Activated CD8-positive, alpha-beta memory T cell treated with anti-CD3 and anti-CD28 coated beads, Interleukin-2, amount 10 ng/mL, durations not matched to agents 7 days and 5 days (primary cell): ENCODE data around the gene MAP3K14. TPM values are rescaled to one million over a fixed set of nuclear protein-coding genes. Genes with fewer than 3 reads are reported as not detected.
A peak's percentile ranks its signal among the peaks of the same experiment; 100 is the strongest.

Source experiments
- ATAC-seq: fragments of 150-1000 bp; cut with Tn5 transposase; one replicate; pipeline ENCODE4 v1.10.0; 2021; ENCODE audit warnings: moderate library complexity
- CTCF ChIA-PET: fragments of 350-600 bp; sonication (Branson Sonifier 250); formaldehyde crosslinking; loops from one replicate; lab custom pipeline; 2021; ENCODE audit warnings: antibody characterized with exemption; lab: Charles Lee
- DNase-seq: peaks from one replicate; pipeline ENCODE4 v3.0.0-alpha.2; 2020
- H3K27ac Mint-ChIP-seq: one replicate; pipeline ENCODE4 v1.8.0; 2021; ENCODE audit warnings: mild to moderate bottlenecking, mixed read lengths
- H3K27me3 Mint-ChIP-seq: one replicate; pipeline ENCODE4 v1.8.0; 2021; ENCODE audit warnings: mixed read lengths
- H3K36me3 Mint-ChIP-seq: one replicate; pipeline ENCODE4 v1.8.0; 2021; ENCODE audit warnings: mild to moderate bottlenecking, mixed read lengths
- H3K4me1 Mint-ChIP-seq: one replicate; pipeline ENCODE4 v1.8.0; 2021; ENCODE audit warnings: mixed read lengths
- H3K4me3 Mint-ChIP-seq: one replicate; pipeline ENCODE4 v1.8.0; 2021; ENCODE audit warnings: mild to moderate bottlenecking, moderate library complexity, mixed read lengths
- H3K9me3 Mint-ChIP-seq: one replicate; pipeline ENCODE4 v1.8.0; 2022; ENCODE audit warnings: low read depth, mixed read lengths
- total RNA-seq, 2 experiments: library from RNA; stranded (reverse); gene quantifications; one replicate each; pipeline ENCODE4 v1.2.3, GENCODE V29; 2021

The MAP3K14 gene
- total RNA-seq, 2 experiments from 2014 or later = 39.3 to 43.0 TPM

DNA sequence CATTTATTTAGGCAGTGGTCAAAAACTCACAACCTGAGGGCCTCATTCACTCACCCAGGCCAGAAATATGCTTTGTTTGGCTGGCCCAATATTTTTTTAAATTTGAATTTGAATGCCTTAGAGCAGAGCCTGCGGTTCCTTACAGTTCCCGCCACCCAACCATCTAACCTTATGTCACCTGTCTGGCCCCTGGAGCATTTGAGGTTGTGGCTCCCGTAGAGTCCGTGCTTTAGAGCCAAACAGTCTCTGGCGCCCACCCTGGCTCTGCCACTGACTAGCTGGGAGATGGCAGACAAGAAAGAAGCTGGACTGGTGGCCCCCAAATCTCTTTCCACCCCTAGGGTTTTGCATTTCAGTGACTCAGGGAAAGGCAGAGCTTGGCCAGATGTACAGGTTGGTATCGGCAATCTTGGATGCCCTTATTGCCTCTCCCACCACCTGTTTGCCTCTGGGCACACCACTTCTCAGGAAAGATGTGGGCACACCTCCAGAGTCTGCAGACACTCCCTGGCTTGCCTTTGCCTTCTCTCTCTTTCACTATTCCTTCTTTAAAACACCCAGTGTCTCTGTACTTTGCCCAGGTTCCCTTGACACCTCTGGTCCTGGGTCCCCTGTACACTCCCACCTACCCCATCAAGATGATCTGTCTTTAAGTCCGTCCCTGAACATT is 1.9 kb upstream of the MAP3K14 start:
- H3K4me1 Mint-ChIP-seq = peaks cover 54% of the 10 kb centered on the region
- peak overlapping the region; percentile 24 for H3K27ac Mint-ChIP-seq
- ATAC-seq (no peak), DNase-seq (no peak)
- H3K9me3 Mint-ChIP-seq = no peaks in the 10 kb centered on the region
- H3K36me3 Mint-ChIP-seq = peaks cover 20% of the 10 kb centered on the region
- no peaks in the 10 kb centered on the region for H3K27me3 Mint-ChIP-seq
- CTCF ChIA-PET = interaction anchor here (1.0 to 17.0 kb wide), 6 partner anchors 11 to 71 kb away, joined by 3 to 144 read pairs (median 14); no protein-coding TSS in a partner anchor
- H3K4me3 Mint-ChIP-seq = no peak overlapping the region

DNA sequence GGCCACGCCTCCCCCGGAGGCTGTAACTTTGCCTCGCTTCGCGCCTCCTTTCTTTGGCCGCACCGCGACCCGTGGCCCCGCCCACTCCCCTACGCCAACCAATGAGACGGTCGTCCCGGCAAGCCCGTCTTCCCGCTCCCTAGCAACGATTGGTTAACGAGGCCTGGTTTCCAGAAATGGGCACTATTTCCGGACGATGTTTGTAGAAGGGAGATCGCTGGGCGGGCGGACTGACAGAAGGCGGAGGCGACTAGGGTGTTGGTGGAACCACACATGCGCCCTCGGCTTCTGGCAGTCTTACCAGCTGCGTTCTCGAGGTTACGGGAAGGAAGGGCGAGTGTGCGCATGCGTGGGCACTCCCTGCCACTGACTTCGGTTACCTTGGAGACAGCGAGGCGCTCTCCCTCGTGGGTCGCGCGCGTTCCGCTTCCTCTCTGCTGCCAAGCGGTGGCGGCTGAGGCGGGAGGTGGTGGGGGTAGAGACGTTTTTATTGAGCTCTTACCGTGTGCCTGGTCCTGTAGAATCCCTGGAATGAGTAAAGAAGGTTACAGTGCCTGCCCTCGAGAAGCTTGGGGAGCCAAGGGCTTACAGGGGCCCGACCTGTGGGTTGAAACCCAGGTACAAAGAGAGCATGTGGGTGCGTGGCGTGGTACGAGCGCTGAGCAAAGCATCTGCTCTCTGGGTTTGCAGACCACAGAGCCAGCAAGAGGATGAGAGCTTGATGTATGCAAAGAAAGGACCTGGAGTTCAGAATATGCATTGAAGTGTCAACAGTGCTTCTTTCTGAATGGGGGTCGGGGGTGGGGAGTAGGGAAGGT is 500 bp upstream of the MAP3K14 start:
- H3K36me3 Mint-ChIP-seq = peaks cover 25% of the 10 kb centered on the region
- DNase-seq = peak; percentile 100
- H3K9me3 Mint-ChIP-seq = no peaks in the 10 kb centered on the region
- peak; percentile 84 for ATAC-seq
- H3K4me3 Mint-ChIP-seq = peak overlapping the region; percentile 81
- H3K4me1 Mint-ChIP-seq = peaks cover 66% of the 10 kb centered on the region
- no peaks in the 10 kb centered on the region for H3K27me3 Mint-ChIP-seq
- H3K27ac Mint-ChIP-seq = peak overlapping the region; percentile 85
- CTCF ChIA-PET = interaction anchor here (0.6 to 17.0 kb wide), 24 partner anchors 10 to 256 kb away, joined by 3 to 144 read pairs (median 4); partner anchors contain the start of genes ACBD4 and FMNL1

DNA sequence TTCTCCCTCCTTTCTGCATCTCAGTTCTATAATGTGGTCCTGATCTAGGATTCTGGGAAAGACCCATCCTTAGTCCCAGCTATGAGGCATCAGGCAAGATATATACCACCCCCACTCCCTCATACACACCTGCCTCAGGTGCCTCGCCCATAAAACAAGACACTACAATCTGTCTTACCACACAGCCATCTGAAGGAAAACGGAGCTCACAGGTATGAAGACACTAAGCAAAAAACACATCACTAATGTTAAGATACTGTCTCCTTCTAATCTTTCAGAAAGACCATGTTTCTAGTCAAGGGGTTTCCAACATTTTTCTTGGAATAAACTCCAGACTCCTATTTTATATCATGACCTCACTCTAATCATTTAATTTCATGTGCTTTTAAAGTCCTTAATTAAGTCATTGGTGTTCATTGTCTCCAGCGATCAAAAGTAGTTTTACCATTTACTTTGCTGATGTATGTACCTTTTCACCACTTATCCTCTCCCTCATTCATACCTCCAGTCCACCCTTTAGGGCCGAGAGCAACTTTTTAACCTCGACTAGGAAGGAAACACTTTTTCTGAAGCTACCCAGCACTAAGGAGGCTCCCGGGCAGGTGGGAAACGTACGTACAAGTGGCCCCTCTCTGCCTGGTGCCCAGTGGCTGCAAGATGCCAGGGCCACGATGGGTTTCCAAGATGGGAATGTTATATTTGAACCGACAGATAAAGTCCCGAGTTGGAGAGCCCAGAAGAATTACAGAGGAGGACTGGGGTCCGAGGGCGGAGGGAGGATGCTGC is 979 bp downstream of the MAP3K14 start:
- ATAC-seq (no peak), DNase-seq (no peak)
- Mint-ChIP-seq H3K9me3 (no peaks in the 10 kb centered on the region), H3K4me3 (peak overlapping the region; percentile 97), H3K27ac (peak overlapping the region; percentile 90), H3K36me3 (peaks cover 37% of the 10 kb centered on the region), H3K27me3 (no peaks in the 10 kb centered on the region), H3K4me1 (peaks cover 66% of the 10 kb centered on the region)
- CTCF ChIA-PET = interaction anchor here (0.8 to 17.0 kb wide), 18 partner anchors 10 to 180 kb away, joined by 3 to 144 read pairs (median 6); partner anchors contain the start of genes ACBD4 and FMNL1

DNA sequence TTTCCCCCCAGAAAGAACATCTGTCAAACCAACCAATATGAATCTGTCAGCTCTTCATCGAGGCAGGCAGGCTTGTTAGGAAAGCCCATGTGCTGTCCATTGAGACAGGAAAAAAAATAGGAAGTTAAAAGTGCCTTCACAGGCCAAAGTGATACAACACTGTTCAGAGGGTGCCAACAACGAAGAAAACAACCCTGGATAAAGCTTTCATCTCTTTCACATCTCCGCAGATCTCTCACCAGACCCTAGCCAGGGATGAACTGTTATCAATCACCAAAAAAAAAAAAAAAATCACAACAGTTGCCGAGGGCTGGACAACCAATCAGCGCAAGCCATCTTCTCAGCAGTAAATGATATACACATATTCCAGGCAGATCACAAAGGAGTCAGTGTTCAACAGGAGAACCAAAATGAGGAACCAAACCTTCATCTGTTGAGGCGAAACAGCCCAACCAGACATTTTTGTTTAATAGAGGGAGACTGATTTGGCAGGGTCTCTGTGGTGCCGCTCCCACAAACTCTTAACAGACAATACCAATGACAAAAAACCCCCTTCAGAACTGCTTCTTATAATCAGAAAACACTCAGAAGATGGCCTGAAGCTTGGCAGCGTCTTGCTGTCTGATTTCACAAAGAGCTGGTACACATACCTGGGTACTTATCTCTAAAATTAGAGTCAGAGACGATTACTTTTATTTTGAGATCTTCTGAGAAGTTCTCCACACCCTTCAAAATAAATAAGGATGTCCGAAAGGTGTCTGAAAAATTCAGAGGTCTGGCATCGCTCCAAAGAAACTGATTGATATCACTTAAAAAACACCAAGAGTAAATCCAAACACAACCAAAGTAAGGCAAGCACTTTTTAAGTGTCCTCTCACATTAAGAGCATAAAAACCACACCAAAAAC is 1.8 kb downstream of the MAP3K14 start:
- peaks cover 44% of the 10 kb centered on the region for H3K36me3 Mint-ChIP-seq
- ATAC-seq = no peak
- peak overlapping the region; percentile 90 for H3K27ac Mint-ChIP-seq
- no peaks in the 10 kb centered on the region for H3K9me3 Mint-ChIP-seq
- peaks cover 68% of the 10 kb centered on the region for H3K4me1 Mint-ChIP-seq
- CTCF ChIA-PET = interaction anchor here (0.7 to 17.0 kb wide), 17 partner anchors 9 to 165 kb away, joined by 3 to 144 read pairs (median 5); partner anchors contain the start of gene HEXIM2
- no peak for DNase-seq
- no peaks in the 10 kb centered on the region for H3K27me3 Mint-ChIP-seq
- H3K4me3 Mint-ChIP-seq = peak overlapping the region; percentile 97

- DNase-seq (no peak), ATAC-seq (no peak)
- Mint-ChIP-seq H3K4me1 (peaks cover 67% of the 10 kb centered on the region), H3K9me3 (no peaks in the 10 kb centered on the region), H3K4me3 (peak overlapping the region; percentile 97), H3K36me3 (peaks cover 51% of the 10 kb centered on the region), H3K27ac (peak overlapping the region; percentile 90), H3K27me3 (no peaks in the 10 kb centered on the region)
- CTCF ChIA-PET = interaction anchor here (0.7 to 17.0 kb wide), 12 partner anchors 10 to 179 kb away, joined by 3 to 144 read pairs (median 4); partner anchors contain the start of genes ACBD4 and HEXIM2
Measured at GRCh38 chr17:45313996-45314740, 2.7 kb downstream of the MAP3K14 start.

DNA sequence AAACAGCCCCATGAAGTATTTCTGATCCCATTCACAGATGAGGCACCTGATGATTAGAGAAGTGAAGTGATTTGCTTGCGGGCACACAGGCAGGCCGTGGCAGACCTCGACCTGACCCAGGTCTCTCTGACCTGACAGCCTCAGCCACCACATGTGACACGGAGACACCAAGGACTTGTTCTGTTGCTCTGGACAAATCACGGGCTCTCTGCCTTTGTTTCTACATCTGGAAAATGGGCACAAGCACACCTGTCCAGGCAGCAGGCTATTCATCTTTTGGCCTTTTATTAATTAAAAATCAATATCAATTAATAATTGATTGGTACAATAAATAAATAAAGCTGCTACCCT is 3.4 kb downstream of the MAP3K14 start:
- DNase-seq (no peak), ATAC-seq (no peak)
- CTCF ChIA-PET = interaction anchor here (0.7 to 17.0 kb wide), 11 partner anchors 10 to 178 kb away, joined by 3 to 144 read pairs (median 5); partner anchors contain the start of genes ACBD4, HEXIM1 and HEXIM2

DNA sequence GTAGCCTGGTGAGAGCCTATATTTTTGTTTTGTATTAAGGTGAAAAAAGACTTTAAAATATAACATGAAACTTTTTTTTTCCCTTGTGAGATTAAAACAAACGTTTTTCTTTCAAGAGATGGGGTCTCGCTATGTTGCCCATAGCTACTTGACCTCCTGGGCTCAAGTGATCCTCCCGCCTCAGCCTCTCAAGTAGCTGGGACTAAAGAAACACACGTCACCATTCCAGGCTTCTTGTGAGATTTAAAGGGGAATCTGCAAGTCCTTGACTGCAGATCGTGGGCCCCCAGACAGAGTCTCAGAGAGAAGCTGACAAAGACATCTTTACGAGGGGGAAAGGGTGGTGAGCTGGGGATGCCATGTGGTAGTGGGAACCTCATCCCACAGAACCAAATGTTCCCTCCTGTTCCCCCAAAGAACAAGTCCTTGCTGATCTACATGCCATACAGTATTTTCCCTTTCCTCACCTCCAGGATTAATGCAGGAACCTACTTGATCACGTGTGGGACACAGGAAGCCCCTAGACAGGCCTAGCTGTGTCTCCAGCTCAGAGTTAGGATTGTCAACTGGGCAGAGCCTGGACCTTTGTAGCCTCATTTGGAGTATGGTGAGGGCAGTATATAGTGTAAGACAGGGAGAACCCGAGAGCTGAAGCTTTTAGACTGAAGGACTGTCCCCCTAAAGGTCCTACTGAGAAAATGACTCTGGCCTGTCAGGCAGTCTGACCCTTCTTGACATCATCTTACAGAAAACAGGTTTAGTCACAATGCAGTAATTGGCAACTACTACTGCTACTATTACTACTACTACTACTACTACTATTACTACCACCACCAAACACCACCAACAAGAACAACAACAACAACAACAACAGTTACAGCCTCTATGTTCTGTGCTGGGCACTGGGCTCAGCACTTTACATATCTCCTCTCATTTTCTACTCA is 4.1 kb downstream of the MAP3K14 start:
- DNase-seq (no peak), ATAC-seq (no peak)
- Mint-ChIP-seq H3K27ac (peak overlapping the region; percentile 90), H3K36me3 (peaks cover 56% of the 10 kb centered on the region), H3K9me3 (no peaks in the 10 kb centered on the region), H3K27me3 (no peaks in the 10 kb centered on the region), H3K4me1 (peaks cover 69% of the 10 kb centered on the region), H3K4me3 (peak overlapping the region; percentile 97)
- CTCF ChIA-PET = interaction anchor here (0.6 to 17.0 kb wide), 23 partner anchors 8 to 177 kb away, joined by 3 to 144 read pairs (median 6); partner anchors contain the start of genes ACBD4, FMNL1, HEXIM1 and HEXIM2

More for the DNA sequence above, 3.4 kb downstream of the MAP3K14 start:
- Mint-ChIP-seq H3K36me3 (peaks cover 54% of the 10 kb centered on the region), H3K27ac (peak overlapping the region; percentile 90), H3K9me3 (no peaks in the 10 kb centered on the region), H3K4me3 (peak overlapping the region; percentile 97), H3K4me1 (peaks cover 67% of the 10 kb centered on the region), H3K27me3 (no peaks in the 10 kb centered on the region)

GRCh38 chr17:45311760-45312476 is 4.9 kb downstream of the MAP3K14 start:
- CTCF ChIA-PET = interaction anchor here (0.6 to 17.0 kb wide), 25 partner anchors 9 to 176 kb away, joined by 3 to 144 read pairs (median 6); partner anchors contain the start of genes ACBD4, FMNL1 and HEXIM1

DNA sequence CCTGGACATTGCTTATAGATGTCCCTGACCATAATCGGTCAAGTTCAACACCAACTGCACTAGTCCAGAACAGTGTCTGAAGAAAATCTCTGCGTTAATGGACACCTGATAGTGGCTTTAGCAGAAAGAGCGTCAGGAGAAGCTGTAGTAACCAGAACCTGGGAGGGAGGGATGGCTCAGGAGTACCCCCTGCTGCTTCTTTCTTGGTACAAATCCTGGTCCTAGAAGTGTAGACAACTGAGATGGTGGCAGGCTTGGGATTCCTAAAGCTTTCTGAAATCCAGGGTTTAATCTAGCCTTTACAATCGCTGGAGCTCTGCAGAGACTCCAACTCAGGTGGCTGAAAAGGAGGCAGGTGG is 5.4 kb downstream of the MAP3K14 start:
- Mint-ChIP-seq H3K4me3 (peak overlapping the region; percentile 97), H3K27me3 (no peaks in the 10 kb centered on the region), H3K9me3 (no peaks in the 10 kb centered on the region), H3K27ac (peak overlapping the region; percentile 90), H3K4me1 (peaks cover 75% of the 10 kb centered on the region), H3K36me3 (peaks cover 63% of the 10 kb centered on the region)
- CTCF ChIA-PET = interaction anchor here (1.2 to 17.0 kb wide), 22 partner anchors 8 to 176 kb away, joined by 3 to 144 read pairs (median 8); partner anchors contain the start of genes ACBD4, FMNL1 and HEXIM1
- ATAC-seq (no peak), DNase-seq (no peak)

More at GRCh38 chr17:45311760-45312476, 4.9 kb downstream of the MAP3K14 start:
- H3K9me3 Mint-ChIP-seq = no peaks in the 10 kb centered on the region
- ATAC-seq = peak; percentile 57
- peak; percentile 94 for DNase-seq
- H3K27me3 Mint-ChIP-seq = no peaks in the 10 kb centered on the region
- H3K36me3 Mint-ChIP-seq = peaks cover 60% of the 10 kb centered on the region
- H3K27ac Mint-ChIP-seq = peak overlapping the region; percentile 90
- H3K4me3 Mint-ChIP-seq = peak overlapping the region; percentile 97
- peaks cover 70% of the 10 kb centered on the region for H3K4me1 Mint-ChIP-seq
